Fibroblast of villous mesenchyme (primary cell): ENCODE data around the gene ITGB1BP1. TPM values are rescaled to one million over a fixed set of nuclear protein-coding genes. Genes with fewer than 3 reads are reported as not detected.
"Not testable (repeated sequence)": the region's sequence is repeated elsewhere in the genome, so short reads cannot be mapped to it uniquely, and the experiment has no call there.

Source experiments
- DNase-seq: peaks from one replicate; pipeline ENCODE4 v3.0.0-alpha.2; 2010; ENCODE audit warnings: low read depth
- H3K4me3 ChIP-seq: 2 replicates; pipeline ENCODE4 v1.5.1; 2011; ENCODE audit warnings: low read depth, mild to moderate bottlenecking, low read length
- CTCF ChIP-seq: IDR thresholded peaks from 2 replicates; pipeline ENCODE4 v1.5.1; 2012; ENCODE audit warnings: low read depth, mild to moderate bottlenecking, low read length; ENCODE audit not compliant: insufficient read depth
- total RNA-seq: library from RNA; depleted of rRNA; stranded (reverse); fragments of >200 nt; gene quantifications from 2 replicates; pipeline ENCODE4 v1.2.3, GENCODE V29; 2012

ITGB1BP1 gene
- total RNA-seq, 1 donor: 33.2 TPM

DNA sequence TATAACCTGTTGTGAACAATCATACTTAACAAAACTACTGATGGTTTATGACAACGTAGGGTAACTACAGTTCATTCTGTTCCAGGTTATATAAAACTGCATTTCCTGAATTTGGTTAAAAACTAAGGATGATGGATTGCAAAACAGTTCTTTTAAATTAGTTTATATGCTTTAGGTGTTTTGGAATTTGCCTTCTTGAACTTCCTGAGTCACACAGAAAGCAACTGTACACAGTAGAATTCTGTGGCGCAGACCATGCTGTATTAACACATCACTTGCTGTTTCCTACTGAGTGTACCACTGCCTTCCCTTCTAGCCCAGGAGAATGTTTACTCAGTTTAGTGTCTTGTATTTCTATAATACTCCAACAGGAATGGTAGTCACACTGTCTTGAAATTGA, 19.4 kb downstream of the ITGB1BP1 start:
- peak; percentile 76 for DNase-seq
- no peak for TF ChIP-seq CTCF
- no peak overlapping the region for H3K4me3 ChIP-seq

GRCh38 chr2:9401646-9402371, 21.5 kb downstream of the ITGB1BP1 start:
- TF ChIP-seq CTCF: no peak
- no peak overlapping the region for H3K4me3 ChIP-seq
- no peak for DNase-seq

DNA sequence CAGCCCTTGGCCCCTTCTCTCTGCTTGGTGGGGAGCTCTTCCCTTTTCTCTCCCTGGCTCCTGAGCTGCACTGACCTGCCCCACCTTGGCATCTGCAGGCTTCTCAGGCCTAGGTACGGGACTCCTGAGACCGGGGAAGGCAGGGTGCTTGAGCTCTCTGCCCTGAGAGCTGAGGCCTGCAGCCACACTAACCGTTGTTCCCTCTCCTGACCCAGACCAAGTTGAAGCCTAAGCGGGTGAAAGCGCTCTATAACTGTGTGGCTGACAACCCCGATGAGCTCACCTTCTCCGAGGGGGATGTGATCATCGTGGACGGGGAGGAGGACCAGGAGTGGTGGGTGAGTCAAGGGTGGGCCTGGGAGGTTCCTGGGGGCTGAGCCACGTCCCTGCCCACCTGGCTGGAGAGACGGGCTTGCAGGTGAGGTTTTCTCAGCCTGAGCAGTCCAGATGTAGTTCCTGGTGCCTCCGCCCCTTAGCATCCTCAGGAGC, 22.2 kb downstream of the ITGB1BP1 start:
- no peak for TF ChIP-seq CTCF
- DNase-seq: no peak
- no peak overlapping the region for H3K4me3 ChIP-seq

GRCh38 chr2:9400268-9401058, 22.9 kb downstream of the ITGB1BP1 start:
- no peak for DNase-seq
- TF ChIP-seq CTCF: no peak
- no peak overlapping the region for H3K4me3 ChIP-seq

GRCh38 chr2:9398881-9399780, 24.2 kb downstream of the ITGB1BP1 start:
- H3K4me3 ChIP-seq: no peak overlapping the region
- no peak for TF ChIP-seq CTCF
- peak; percentile 84 for DNase-seq

GRCh38 chr2:9398251-9398650, 25.1 kb downstream of the ITGB1BP1 start:
- not testable (repeated sequence) for H3K4me3 ChIP-seq, DNase-seq

DNA sequence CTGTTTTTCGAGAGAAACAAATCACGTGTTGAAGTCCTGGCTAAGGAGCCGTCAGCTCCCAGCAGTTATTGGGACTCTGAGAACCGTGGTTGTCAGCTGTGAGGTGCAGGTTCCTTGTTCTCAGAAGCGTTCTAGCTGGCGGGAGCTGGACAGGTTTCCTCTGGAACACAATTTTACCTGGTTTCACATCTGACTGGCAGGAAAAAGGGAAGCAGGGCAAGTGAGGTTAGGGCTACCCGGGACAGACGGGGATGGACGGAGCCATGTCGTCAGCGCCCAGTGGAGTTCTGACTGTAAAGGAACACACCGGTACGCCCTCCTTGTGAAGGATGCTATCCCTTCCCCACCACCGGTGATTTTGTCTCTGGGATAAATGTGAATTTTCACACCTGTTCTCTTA, 26.1 kb downstream of the ITGB1BP1 start:
- no peak for DNase-seq

More for the DNA sequence above, 26.1 kb downstream of the ITGB1BP1 start:
- no peak for TF ChIP-seq CTCF
- no peak overlapping the region for H3K4me3 ChIP-seq
